SIG-M5 treated with dmso at 0.1 percent for 504 hours (cell line): ENCODE measurements around the gene RHOV.

Source experiments
- DNase-seq: peaks from one replicate; lab custom pipeline; 2025; ENCODE audit not compliant: unreplicated experiment; lab: John Stamatoyannopoulos, UW

The RHOV gene, protein sequence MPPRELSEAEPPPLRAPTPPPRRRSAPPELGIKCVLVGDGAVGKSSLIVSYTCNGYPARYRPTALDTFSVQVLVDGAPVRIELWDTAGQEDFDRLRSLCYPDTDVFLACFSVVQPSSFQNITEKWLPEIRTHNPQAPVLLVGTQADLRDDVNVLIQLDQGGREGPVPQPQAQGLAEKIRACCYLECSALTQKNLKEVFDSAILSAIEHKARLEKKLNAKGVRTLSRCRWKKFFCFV

DNA sequence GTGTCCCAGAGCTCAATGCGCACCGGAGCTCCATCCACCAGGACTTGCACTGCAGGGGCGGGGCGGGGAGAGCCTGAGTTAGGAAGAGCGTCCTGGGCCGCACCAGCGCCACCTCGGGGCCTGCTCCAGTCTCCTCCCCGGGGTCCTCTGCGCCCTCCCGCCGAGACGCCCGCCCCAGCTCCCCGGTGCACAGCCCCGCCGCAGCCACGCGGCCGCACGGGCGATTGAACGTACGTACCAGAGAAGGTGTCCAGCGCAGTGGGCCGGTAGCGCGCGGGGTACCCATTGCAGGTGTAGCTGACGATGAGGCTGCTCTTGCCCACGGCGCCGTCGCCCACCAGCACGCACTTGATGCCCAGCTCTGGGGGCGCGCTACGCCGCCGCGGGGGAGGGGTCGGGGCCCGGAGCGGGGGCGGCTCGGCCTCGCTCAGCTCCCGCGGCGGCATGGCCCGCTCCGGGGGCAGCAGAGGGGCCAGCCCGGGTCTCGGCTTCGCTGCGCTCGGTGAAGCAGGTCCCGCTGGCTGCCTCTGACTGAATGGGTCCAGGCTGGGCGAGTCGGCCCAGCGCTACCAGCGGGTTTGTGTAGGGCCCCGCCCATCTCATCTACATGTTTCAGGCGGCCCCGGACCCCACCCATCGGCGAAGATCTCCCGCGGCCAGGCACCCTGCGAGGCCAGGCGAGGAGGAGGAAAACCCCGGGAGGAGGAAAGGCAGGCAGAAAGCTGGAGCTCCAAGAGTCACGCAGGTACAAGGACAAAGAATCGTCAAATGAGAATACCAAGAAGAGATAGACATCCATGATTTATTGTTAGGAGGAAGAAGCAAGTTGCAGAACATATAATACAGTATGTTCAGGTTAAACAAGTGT, at the start of gene RHOV:
Gene RHOV, minus strand, starts transcription at position 541 of the 868 bp plus-strand sequence. Its CDS starts 95 bp downstream, at position 446.
- DNase-seq, result peak; percentile 68

DNA sequence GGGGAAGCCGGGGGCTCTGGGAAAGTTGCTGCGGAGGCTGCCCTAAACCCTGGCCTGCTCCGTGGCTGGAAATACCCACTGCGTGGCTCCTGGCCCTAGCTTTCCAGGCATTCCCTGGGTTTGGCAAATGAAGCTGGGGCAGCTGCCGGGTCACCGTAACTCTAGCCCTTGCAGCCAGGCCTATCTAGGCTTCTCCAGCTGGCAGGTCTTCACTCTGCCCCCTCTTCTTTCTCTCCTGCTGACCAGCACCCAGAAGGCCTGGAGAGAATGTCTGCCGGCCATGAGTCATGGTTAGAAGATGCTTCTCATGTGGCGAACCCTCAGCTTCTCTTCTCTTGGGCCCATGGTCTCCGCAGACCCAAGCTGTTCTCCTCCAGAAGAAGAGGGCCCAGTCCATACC, 49.5 kb upstream of the RHOV start:
- DNase-seq, result no peak

DNA sequence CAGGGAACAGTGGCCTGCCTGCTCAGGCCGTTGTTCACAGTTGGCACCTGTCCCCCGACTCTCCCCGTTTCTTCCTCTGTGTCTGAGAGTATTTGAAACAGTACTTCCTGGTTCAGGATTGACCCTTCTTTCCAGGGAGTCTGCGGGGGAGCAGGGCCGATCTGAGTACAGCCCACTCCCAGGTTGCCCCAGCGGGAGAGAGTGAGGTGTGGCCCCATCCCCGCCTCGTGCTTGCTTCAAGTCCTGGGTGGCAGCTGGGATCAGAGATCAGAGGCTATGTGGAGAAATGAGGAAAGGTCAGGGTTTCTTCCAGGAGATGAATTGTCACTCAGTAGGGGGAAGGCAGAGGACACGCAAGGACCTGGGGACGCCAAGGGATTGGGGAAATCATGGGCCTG, 48.6 kb upstream of the RHOV start:
- DNase-seq, result no peak

DNA sequence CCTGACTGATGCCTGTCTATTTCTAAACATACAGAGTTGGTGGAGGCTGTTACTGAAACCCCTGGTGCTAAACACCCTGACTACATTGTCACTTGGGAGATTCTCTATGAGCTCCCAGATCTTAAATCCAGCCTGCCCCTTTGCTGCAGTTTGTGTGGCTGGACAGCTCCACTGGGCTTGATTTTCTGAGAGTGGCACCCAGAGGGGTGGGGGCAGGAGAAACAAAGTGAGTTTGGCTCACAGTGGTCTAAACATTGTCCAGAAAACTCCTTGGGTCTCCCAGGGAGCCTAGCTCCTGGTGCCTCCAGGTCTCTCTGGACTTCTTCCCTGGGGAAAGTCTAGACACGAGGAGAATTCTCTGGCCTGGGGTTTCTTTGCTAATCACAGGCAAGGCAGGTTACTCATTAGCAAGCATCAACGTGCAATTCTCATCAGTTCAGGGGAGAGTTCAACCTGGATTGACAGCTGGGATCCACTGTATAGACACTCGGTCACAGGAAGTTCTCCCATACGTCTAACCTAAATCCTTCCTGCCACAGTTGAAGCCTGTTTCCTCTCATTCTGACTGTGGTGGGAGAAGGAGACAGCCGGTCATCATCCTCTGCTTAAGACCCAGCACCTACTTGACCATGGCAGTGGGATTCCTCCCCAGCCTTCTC, 48.0 kb upstream of the RHOV start:
- no peak for DNase-seq

DNA sequence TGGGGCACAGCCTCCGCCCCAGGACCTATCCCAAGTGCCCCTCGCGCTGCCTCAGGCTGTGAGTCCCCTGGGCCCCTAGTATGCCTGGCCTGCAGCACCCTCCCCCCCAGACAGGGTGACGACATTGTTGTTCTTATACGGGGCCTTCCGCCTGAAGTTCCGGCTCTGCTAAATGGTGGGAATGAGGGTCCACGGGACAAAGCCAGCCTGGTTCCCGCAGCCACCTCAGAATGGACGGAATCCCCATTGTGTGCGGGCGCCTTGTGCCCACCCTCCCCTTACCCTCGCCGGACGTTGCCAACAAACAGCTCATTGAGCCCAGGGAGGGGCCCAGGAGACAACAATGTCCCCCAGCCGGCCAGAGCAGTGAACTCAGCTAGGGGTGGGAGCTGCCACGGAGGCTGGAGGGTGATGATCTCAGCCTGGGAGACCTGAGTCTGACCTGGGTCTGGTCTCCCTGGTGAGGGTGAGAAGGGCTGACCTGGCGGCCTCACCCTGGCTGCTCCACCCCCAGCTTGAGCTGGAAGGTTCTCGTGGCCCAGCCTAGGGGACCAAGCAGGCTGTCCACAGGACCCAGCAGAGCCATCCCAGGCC, 44.9 kb upstream of the RHOV start:
- no peak for DNase-seq

DNA sequence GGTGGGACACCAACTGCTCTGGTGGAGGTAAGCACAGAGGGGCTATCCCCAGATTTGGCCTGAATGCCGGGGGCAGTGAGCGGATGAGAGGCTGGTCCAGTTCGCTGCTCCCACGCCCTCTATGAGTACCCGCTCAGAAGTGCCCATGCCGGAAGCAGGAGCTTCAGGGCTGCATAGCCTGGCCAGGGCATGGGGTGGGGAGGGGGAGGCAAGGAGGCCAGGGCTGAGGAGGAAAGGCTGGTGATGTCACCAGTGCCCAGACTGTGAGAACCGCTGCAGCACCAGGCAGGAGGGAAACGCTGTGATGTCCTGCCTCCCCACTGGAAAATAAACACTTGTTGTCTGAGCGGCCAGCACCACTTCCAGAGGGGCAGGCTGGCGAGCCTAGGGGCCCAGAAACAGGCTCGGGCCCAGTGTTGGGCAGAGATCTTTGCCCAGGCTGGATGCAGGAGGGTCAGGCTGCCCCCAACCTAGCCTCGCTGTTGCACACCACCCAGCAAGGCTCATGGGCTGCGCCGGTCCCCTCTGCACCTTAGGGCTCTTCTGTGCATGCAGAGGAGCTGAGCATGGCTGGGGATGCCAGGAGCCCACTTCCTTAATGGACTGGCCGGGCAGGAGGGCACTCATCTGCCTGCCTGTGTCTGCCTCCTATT, 44.2 kb upstream of the RHOV start:
- DNase-seq, result no peak

DNA sequence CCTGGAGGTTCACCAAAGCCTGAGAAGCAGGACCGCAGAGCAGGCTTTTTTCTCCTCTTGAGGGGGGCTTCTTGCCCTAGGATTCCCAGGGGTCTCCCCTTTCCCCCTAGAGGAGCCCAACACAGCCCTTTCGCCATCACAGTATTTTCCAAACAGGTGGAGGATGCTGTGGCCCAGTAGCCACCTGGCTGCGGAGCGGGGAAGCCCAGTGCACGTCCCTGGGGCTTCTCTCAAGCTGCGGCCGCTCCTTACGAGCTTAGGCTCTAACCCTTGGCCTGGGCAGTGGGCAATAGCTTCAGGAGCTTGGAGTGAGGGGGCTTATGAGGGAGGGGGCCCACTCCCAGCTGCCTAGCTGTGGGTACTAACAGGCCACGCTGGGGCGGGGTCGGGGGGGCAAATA, 43.6 kb upstream of the RHOV start:
- no peak for DNase-seq

DNA sequence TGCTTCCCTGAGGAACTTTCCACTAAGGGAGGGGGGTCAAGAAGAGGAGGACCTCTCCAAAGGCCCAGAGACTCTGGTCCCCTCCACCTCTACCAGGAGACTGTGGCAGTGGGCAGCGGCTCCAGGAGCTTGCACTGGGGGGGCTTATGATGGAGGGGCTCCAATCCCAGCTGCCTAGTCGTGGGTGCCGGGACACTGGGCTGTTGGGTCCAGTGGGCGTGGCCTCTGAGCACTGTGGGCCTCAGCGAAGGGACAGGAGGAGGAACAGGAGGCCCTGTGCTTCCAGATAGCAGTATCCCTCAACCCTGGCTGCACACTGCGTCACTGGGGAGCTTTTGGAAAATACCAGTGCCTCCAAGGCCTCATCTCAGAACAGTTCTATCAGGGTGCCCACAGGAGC, 41.6 kb upstream of the RHOV start:
- no peak for DNase-seq

DNA sequence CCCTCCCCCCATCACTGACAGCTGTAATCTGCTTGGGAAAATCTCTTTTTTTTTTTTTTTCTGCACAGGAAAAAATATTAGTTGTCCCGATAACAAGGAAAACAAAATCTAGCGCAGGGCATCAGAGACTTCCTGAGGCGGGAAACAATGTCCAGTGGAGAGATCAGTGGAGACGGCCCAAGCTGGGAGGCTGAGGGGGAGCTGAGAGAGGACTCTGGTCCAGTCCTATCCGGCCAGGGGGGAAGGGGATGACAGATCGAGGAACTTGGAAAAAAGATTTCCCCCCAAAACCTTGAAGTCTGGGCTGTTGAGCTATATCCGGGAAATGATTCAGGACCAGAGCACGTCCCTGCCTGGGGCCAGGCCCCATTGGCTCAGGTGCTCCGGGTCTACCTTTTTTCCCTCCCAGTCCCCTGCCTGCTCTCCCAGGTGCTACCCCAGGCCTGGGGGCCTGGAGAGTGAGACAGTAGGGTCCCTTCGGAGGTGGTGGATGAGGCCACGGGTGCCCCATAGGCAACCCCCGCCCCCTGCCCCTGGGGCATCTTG, 41.2 kb upstream of the RHOV start:
- no peak for DNase-seq

DNA sequence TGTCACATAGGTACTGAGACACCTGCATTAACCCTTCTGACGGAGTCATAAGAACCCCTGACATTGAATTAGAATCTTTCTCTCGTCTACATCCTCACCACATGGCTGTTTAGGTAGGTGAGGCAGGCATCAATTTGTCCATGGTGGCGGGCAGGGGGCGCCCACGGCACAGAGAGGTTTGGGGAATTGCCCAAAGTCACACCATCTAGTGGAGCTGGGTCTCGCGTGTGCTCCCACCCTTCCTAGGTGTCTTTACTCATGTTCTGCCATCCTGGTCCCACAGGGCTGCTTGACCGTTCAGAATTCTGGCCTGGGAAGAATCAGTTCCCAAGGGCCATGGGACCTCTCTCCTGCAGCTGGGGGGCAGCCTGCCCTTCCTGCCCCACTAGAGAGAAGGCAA, 40.5 kb upstream of the RHOV start:
- no peak for DNase-seq

DNA sequence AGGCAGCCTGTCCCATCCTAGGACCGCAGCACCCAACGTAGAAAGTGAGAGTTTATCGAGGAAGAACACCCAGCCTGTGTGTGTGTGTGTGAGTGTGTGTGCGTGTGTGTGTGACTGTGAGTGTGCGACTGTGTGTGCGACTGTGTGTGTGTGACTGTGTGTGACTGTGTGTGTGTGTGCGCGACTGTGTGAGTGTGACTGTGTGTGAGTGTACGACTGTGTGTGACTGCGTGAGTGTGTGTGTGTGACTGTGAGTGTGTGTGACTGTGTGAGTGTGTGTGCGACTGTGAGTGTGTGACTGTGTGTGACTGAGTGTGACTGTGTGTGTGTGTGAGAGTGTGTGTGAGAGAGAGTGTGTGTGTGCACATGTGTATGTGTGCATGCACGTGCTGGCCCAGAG, 40.0 kb upstream of the RHOV start:
- DNase-seq, result no peak

DNA sequence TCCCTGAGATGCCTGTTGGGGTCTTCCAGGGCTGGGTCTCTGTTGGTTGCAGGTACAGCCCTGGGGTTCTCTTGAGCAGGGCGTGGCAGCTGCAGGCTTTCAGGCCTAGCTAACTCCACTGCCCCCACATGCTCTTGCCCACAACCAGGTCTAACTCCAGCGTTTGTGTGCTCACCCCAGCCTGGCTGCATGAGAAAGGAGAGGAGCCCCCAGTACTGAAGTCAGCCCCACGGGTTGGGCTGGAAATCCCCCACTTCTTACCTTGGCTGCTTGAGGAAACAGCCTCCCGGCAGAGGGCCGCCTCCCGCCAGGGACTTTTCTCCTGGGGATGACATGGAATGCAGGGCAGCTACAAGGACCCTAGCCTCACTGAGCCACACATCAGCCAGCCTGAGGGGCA, 38.4 kb upstream of the RHOV start:
- no peak for DNase-seq

DNA sequence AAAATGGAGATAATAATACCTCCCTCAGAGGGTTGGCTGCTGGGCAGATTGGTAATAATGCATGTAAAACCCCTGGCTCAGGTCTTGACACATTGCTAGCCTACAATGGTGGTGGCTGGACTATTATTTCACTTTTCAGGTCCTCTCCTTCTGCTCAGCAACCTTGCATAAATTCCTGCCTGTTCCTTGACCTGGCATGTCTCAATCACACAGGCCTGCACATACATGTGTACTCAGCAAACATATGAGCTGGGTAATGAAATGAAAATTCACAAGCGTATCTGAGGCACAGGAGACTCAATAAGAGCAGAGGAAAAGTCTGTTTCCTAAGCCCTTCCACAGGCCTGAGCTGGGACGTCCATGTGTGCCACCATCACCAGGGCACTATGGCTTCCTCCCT, 37.7 kb upstream of the RHOV start:
- no peak for DNase-seq

DNA sequence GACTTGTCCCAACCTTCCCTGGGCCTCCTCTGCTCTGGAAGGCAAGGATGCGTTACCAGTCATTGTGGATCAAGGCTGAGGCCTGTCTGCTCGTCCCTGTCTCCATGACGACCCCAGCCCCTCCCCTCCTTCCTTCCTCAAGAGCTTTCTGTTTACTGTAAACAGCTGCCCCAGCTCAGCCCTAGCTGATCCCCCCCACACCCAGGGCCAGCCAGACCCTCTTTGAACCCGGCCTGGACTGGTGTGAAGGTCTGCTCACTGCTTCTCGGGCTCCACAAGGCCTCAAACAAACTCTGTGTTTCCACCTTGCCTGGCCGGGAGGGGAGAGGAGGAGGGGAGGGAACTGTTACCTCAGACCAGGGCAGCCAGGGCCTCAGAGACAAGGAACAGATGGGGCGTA, 37.1 kb upstream of the RHOV start:
- no peak for DNase-seq

DNA sequence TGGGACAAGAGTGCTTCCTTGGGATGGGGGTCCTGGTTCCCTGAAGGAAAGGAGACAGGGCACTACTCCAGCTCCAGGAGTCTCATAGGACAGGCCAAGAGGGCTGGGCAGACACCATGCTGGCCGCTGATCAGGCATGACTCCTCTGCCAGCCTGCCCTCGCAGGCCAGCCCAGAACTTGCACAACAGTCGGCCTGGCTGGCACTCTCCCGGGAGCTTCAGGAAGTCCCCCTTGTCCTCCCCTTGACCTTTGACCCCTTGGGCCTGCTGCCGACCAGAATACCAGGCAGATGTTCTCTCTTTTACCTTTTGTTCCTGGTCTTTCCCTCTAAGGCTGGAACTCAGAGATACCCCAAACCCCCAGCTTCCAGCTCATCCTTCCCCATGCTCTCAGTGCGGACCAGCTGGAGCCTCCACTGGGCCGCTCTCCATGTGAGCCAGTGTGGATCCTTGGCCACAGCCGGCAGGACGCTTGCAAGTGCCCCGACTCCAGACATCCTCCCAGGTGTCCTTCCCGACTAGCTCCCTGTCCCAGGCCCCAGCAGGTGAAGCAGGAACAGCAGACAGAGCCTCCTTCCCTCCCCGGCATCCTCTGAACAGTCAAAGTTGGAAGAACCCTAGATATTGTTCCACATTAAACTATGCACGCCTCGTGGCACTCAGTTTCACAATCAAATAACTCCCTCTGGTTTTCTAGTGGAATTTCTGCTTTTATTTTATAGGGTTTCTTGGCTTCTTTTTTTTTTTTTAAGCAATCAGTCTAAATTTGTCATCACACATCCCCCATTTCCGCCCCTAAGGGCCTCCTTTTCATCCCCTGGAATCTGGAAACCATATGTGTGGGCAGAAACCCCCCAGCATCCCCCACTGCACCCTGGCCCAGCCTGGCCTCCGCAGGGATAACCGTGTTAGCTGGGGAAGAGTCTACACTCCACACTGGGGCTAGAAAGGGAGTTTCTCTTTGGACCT, 35.9 kb upstream of the RHOV start:
- peak; percentile 84 for DNase-seq

DNA sequence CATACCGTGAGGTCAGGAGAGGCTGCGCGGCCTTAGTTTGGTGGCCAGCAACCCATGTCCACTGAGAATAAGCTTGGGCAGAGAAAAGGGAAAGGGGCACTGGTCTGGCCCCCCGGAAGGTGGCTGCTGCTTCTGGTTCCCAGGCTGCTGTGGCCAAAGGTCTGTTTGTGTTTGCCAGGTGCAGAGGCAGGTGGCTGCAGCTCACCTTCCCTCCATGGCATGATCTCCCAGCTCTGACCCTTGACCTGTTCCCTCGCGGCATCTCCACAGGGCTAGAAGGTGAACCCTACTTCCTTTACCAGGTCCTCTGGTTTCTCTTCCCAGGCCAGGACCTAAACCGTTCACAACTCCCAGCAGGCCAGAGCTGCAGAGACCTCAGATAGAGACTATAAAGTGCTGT, 34.1 kb upstream of the RHOV start:
- no peak for DNase-seq

DNA sequence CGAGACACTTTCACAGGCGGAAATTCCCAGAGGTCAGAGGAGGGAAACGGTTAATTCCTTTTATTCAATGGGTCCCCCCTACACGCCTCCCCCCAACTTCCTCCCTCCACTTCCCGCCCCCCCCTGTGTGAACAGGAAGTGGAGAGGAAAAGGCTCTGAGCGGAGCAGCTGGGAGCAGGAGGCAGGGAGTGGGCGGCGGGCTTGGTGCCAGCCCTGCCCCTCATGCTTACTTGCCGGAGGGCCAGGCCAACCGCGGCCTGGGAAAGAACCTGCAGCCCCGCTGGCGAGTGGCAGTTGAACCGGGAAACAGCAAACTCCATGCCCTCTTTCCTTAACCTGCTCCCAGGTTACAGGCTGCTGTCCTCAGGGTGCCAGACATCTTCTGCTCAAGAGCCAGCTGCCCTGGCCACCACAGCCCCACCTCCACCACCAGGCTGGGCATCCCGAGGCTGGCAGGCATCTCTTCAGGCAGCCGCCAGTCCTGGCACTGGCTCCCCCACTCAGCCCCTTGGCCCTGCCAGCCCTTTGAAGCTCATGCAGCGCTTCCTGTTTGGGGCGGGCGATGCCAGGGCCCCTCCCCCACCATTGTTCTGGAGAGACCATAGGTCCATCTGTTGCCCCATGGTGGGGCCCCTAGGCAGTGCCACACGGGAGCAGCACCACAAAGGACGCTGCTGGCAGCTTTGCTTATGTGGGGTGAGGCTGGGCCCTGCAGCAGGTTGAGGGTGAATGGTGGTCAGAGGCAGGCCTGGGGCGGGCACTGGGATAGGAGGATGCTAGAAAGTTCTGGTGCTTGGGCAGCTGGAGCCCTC, 33.2 kb upstream of the RHOV start:
- DNase-seq, result no peak

DNA sequence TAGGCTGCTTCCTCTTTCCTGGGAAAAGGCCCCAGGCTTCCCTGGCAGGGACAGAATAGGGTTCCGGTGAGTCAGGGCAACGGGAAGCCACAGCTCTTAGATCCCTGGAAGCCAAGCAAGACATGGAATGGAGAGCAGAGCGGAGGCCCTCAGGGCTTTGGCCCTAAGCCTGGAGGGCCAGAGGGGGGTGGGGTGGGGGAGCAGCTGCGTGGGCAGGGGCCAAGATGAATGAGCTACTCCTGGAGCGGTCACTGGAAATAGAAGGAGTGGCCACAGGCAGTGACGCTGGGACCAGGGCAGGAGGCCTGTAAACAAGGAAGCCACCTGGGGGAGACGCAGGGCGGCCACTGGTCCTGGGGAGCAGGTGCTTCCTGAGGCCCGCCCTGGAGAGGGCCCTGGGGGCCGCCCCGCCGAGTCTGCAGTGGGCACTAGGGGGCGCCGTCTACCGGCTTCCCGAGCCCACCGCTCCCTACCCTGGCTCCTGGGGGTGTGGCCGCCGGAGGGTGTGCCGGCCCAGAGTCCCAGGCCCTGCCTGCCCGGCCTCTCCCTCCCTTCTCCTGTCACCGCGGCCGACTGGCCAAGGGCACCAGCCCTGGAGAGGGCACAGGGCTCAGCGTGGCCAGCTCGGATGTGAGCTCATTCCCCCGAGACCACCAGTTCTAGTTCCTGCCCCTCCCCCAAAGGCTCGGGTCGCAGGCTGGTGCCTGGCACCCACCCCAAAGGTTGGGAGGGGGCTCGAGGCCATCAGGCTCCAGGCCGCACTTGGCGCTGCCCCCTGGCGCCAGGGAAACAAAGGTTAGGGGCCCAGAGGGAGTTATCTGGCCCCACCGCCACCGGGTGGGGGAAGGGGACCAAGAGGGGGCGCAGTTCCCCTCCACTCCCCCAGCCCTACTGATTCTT, 32.3 kb upstream of the RHOV start:
- DNase-seq, result peak; percentile 47
